Loucy (cell line): Measurements from ENCODE around the gene NDUFA3.

Experiments used
- CTCF ChIP-seq: fragments of 200-600 bp; sonication (generic); conservative IDR thresholded peaks from 2 replicates; pipeline ENCODE4 v1.5.1; 2014; ENCODE audit warnings: mild to moderate bottlenecking, antibody characterized with exemption, low read length
- EZH2phosphoT487 ChIP-seq: fragments of 200-600 bp; IDR thresholded peaks from 2 replicates; pipeline ENCODE4 v1.6.1; 2018; ENCODE audit warnings: antibody characterized with exemption, mild to moderate bottlenecking, moderate library complexity, borderline replicate concordance

GRCh38 chr19:54129617-54129996 lies 27.0 kb downstream of the NDUFA3 start:
- no peak for TF ChIP-seq CTCF
- no peak for TF ChIP-seq EZH2phosphoT487
